Activated T-cell treated with anti-CD3 and anti-CD28 coated beads, Interleukin-2, amount 50 U/mL, for 1 hour (primary cell): ENCODE results near the gene DCAF8L2.
"Not testable (repeated sequence)": the region's sequence is repeated elsewhere in the genome, so short reads cannot be mapped to it uniquely, and the experiment has no call there.

Source experiments
- DNase-seq: peaks from one replicate; pipeline ENCODE4 v3.0.0-alpha.2; 2020

DCAF8L2 gene

GRCh38 chrX:27680726-27681125, 90.6 kb downstream of the DCAF8L2 start:
- DNase-seq = no peak

GRCh38 chrX:27683566-27684208, 93.5 kb downstream of the DCAF8L2 start:
- not testable (repeated sequence) for DNase-seq

DNA sequence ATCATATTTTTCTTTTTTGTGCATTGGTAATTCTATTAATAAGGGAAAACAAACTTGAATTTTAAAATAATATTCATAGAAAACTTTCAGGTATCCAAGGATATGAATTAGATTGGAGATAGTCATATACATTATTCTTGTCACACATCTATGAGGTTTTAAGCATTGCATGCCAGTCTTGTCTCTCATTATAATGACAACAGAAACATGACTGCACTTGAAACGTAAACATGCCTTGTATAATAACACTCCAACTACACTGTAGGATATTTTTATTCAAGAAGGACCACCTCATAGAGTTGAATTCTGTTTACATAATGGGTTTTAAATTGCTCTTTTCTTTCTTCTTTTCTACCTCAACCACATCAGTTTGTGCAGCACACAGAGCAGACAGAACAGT, 104.5 kb downstream of the DCAF8L2 start:
- no peak for DNase-seq

GRCh38 chrX:27706526-27706925, 116.4 kb downstream of the DCAF8L2 start:
- no peak for DNase-seq

DNA sequence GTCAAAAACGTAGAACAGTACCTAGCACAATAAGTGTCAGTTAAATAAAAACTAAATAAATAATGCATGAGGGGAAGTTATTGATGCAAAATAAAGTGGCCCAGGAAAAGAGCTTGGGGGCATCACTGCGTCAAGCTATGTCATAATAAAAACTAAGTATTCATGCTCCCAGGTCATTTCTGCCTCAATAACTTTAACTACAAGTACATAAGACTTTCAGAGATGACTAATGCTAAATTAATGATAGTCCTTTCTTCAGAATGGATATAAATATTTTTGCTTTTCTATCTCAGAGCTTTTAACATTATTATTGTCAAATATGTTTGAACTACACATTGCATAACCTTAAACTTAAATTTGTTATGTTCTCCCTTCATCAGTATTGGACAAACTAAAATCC, 125.5 kb downstream of the DCAF8L2 start:
- DNase-seq = no peak

- DNase-seq = no peak
These were observed 138.1 kb downstream of the DCAF8L2 start for GRCh38 chrX:27728291-27728690.

- DNase-seq = no peak
These were observed 141.8 kb downstream of the DCAF8L2 start for GRCh38 chrX:27731962-27732361.

DNA sequence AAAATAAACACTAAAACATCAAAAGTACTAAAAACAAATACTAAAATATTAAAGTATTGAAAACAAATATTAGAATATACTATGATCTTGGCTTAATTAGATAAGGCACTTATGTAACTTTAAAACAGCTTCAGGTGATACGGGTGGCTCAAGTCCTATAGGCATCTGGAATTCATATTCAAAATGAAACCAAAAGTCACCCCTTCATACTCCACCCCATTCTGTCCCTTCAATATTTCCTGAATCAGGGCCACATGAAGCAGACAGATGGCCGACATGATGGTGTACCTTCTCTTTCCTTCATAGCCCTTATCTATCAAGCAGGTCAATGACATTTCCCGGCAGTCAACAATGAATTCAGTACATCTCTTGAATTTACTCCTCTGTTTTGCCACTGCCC, 145.8 kb downstream of the DCAF8L2 start:
- DNase-seq = no peak

- no peak for DNase-seq
These were observed 150.8 kb downstream of the DCAF8L2 start for GRCh38 chrX:27740933-27741332.

DNA sequence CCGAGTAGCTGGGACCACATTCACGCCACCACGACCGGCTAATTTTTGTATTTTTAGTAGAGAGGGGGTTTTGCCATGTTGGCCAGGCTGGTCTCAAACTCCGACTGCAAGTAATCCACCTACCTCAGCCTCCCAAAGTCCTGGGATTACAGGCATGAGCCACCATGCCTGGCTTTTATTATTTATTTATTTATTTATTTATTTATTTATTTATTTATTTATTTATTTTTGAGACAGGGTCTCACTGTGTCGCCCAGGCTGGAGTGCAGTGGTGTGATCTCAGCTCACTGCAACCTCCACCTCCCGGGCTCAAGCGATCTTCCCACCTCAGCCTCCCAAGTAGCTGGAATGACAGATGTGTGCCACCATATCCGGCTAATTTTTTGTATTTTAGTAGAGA, 153.4 kb downstream of the DCAF8L2 start:
- DNase-seq = not testable (repeated sequence)

- no peak for DNase-seq
These were observed 156.4 kb downstream of the DCAF8L2 start for GRCh38 chrX:27746516-27746915.

DNA sequence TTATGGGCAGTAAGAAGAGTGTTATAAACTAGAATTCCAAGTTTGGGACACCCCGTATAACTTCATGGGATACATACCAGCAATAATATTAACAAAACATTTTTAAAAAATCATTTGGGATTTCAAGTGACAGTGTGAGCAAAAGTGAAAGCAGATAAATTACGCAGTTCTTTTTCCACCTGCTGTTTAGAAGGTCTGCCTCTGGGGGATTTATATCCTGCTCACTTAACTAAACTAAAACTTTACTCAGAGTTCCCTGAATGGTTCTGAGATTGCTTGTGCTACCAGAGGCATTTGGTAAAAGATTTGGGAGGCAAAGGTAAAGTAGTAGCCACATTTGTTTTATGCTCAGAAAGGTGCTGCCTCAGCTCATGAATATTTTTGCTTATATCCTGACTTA, 160.2 kb downstream of the DCAF8L2 start:
- not testable (repeated sequence) for DNase-seq

DNA sequence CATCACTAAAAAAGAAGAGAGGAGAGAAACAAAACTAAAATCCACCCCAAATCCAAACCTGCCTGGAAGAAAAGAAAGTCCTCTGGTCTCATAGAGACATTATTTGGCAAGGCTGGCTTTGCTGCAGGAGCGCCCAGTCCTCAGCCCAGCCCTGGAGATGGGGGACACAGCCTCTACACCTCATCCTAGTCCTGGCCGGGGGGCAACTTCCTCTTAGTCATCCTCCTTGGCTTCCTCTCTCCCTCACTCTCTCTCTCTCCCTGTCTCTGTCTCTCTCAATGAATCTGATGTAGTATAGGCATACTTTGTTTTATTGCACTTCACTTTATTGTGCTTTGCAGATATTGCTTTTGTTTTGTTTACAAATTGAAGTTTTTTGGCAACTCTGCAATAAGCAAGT, 161.8 kb downstream of the DCAF8L2 start:
- DNase-seq = no peak

- no peak for DNase-seq
These were observed 175.6 kb downstream of the DCAF8L2 start for GRCh38 chrX:27765718-27766117.

- no peak for DNase-seq
These were observed 177.2 kb downstream of the DCAF8L2 start for GRCh38 chrX:27767387-27767786.

GRCh38 chrX:27775984-27776383, 185.8 kb downstream of the DCAF8L2 start:
- no peak for DNase-seq

DNA sequence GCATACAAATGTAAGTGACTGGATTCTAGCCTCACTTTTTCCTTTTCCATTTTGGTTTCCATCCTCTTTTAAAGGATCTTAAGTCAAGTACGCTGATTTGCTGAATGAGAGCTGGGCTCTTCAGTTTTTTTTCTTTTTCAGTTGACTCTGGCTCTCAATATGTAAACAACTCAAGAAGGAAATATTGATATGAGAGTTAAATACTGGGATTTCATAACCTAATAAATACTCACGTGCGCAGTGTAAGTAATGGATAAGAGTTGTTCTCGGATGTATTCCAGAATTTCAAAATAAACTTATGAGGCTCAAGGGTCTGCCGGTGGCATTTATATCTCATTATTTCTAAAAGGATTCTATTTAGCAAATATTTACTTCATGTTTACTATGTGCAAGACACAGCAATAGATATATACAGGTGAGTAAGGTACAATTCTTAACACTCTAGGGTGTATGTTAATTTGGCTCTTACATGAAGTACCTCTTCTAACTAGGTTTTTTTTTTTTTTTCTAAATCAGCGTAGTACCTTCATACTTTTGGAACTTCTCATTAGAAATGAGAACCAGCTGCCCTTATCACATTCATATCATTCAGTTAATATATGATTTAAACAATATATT, 206.6 kb downstream of the DCAF8L2 start:
- no peak for DNase-seq

DNA sequence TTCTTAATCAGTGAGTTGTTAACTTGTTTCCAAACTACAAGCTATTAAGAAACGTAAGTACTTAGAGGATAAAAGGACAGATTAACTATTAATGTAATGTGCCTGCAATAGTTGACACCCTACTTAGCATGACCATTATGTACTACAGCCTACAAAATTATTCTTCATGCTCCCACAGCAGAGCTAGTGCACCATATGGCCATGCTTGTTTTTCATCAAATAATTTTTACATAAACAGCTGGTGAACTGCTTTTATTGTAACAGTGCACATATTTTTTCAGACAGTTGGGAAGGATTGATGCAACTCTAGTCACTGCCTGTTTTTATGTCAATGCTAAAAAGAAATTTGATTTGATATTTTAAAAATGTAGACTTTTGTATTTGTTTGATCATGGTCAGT, 207.4 kb downstream of the DCAF8L2 start:
- DNase-seq = no peak
